HFF-Myc (cell line): ENCODE data around the gene KCNQ1.

Source experiments
- DNase-seq: peaks from one replicate; pipeline ENCODE4 v3.0.0-alpha.2; 2011; ENCODE audit warnings: low read depth; ENCODE audit errors: extremely low read depth
- H3K4me3 ChIP-seq: replicated peaks from 2 replicates; pipeline ENCODE4 v1.5.1; 2011; ENCODE audit warnings: low read depth, mild to moderate bottlenecking, control low read depth, low read length
- TF ChIP-seq, protein P1 (sequence below): IDR thresholded peaks from 2 replicates; pipeline ENCODE4 v1.5.1; 2012; ENCODE audit warnings: mild to moderate bottlenecking, low read depth, low read length, control low read depth; ENCODE audit errors: missing control alignments

Gene KCNQ1

DNA sequence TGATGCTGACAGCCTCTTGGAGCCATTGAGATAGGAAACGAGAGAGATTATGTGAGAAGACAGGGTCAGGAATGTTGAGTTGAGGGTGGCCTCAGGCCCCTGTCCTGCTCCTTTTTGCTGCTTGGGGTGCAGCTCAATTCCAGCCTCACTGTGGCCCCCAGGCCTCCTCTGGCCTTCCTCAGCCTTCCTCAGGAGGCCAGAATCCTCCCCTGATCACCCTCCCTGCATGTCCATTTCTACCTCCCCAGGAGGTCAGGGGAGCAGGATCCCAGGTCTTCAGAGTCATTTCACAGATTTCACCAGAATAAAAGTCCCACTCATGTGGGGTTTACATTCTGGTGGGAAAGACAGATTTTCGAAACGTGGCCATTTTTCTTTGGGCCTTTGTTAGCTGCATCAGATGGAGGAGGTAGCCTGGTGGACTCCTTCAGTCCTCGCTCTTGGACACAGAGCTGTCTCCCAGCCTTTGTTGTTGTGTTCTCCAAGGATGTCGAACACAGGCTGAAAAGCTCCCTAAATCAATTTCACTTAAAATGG lies 257.2 kb downstream of the KCNQ1 start:
- no peak for DNase-seq
- TF ChIP-seq, protein P1, sequence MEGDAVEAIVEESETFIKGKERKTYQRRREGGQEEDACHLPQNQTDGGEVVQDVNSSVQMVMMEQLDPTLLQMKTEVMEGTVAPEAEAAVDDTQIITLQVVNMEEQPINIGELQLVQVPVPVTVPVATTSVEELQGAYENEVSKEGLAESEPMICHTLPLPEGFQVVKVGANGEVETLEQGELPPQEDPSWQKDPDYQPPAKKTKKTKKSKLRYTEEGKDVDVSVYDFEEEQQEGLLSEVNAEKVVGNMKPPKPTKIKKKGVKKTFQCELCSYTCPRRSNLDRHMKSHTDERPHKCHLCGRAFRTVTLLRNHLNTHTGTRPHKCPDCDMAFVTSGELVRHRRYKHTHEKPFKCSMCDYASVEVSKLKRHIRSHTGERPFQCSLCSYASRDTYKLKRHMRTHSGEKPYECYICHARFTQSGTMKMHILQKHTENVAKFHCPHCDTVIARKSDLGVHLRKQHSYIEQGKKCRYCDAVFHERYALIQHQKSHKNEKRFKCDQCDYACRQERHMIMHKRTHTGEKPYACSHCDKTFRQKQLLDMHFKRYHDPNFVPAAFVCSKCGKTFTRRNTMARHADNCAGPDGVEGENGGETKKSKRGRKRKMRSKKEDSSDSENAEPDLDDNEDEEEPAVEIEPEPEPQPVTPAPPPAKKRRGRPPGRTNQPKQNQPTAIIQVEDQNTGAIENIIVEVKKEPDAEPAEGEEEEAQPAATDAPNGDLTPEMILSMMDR = no peak
- no peak overlapping the region for H3K4me3 ChIP-seq

GRCh38 chr11:2702771-2703362 lies 258.1 kb downstream of the KCNQ1 start:
- TF ChIP-seq, protein P1 = no peak
- no peak overlapping the region for H3K4me3 ChIP-seq
- no peak for DNase-seq

DNA sequence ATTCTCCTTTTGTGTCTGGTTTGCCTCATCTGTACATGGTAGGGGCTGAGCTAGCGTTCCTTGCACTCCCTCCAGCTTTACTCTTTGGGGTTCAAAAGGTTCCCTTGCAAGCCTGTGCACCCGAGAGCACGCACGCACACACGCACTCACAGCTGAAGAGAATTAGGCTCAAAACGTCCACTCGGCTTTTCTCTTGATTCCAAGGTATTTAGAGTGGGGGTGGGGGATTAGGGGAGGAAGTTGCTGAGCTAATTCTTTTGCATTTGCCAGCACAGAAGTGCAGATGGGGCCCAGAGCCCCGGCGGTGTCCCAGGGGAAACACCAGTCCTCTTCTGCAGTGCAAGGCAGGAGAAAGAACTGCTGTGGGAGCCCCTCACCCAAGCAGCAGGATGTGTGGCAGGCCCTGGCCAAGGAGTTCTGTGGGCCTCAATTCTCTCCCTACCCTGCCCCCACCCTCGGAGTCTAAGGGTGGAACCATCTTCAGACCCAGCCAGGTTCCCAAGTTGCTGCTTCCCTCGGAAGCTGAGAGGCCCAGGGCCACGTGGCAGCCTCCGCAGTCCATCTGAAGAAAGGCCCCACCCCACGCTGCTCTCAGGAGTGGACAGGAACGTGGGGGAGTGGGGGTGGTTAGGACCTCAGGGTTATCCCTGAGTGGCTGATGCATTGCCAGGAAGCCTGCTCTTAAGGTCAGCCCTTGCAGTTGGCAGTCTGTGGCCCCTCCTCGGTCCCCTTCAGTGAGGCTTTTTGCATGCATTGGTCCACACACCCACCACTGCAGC lies 258.7 kb downstream of the KCNQ1 start:
- no peak for DNase-seq
- H3K4me3 ChIP-seq = no peak overlapping the region
- TF ChIP-seq, protein P1 = no peak

DNA sequence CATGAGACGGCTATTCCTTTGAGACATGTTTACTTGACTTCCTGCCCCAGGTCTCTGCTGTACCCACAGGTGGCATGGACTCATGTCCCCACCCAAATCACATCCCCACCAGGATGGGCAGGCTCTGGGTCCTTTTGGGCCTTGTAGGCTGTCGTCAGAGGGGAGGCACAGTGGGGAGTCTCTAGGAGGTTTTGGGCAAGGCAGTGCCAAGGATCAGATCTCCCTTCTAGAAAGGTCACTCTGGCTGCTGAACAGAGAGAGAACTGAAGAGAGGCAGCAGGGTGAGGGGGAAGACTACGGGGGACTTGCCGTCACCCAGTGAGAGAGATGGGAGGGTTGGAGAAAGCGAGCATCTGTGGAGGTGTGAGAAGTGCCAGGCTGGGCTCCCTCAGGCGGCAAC lies 259.5 kb downstream of the KCNQ1 start:
- TF ChIP-seq, protein P1 = no peak
- no peak for DNase-seq
- no peak overlapping the region for H3K4me3 ChIP-seq

GRCh38 chr11:2704896-2705606 lies 260.2 kb downstream of the KCNQ1 start:
- H3K4me3 ChIP-seq = no peak overlapping the region
- TF ChIP-seq, protein P1 = no peak
- DNase-seq = no peak

- TF ChIP-seq, protein P1 = no peak
- DNase-seq = no peak
- no peak overlapping the region for H3K4me3 ChIP-seq
Measured at GRCh38 chr11:2706321-2706720, 261.5 kb downstream of the KCNQ1 start.
